ENCODE measurements around the gene RCL1. TPM values are rescaled to one million over a fixed set of nuclear protein-coding genes. Genes with fewer than 3 reads are reported as not detected.
A peak's percentile ranks its signal among the peaks of the same experiment; 100 is the strongest.
"Not testable (repeated sequence)": the region's sequence is repeated elsewhere in the genome, so short reads cannot be mapped to it uniquely, and the experiment has no call there.

The RCL1 gene
- total and polyA plus RNA-seq, 3 experiments from 2014 or later = 17.7 to 39.1 (median 36.5) TPM

GRCh38 chr9:4786599-4786998 lies 6.1 kb upstream of the RCL1 start:
- CTCF ChIA-PET = no interaction called here
- DNase-seq = no peak
- peaks cover 2 to 7% (median 6%) of the 10 kb centered on the region in 3 donors for H3K4me1 Mint-ChIP-seq

GRCh38 chr9:4787876-4788275 lies 4.9 kb upstream of the RCL1 start:
- Mint-ChIP-seq H3K27me3 (peaks cover 13 to 25% of the 10 kb centered on the region in 2 donors), H3K27ac (no peak overlapping the region), H3K36me3 (peaks cover 0 to 6% (median 5%) of the 10 kb centered on the region in 3 donors), H3K4me3 (peak overlapping the region in 1 of 7 donors; percentile 43), H3K9me3 (no peaks in the 10 kb centered on the region), H3K4me1 (peaks cover 9 to 15% (median 14%) of the 10 kb centered on the region in 3 donors)
- no peak overlapping the region for H3K27ac ChIP-seq (ENCODE audit: low read depth, low read length)
- POLR2A ChIA-PET = no interaction called here
- H3K27me3 ChIP-seq (ENCODE audit: insufficient read depth, low read length, poor library complexity, severe bottlenecking) = no peaks in the 10 kb centered on the region
- H3K4me3 ChIP-seq (ENCODE audit: low read length) = no peak overlapping the region
- CTCF ChIA-PET = no interaction called here
- peaks cover 5% of the 10 kb centered on the region for H3K4me1 ChIP-seq (ENCODE audit: insufficient read depth, low read length)
- no peak for DNase-seq
- no peaks in the 10 kb centered on the region for H3K9me3 ChIP-seq (ENCODE audit: low read length)
- H3K36me3 ChIP-seq (ENCODE audit: insufficient read depth, low read length) = no peaks in the 10 kb centered on the region

More at GRCh38 chr9:4786599-4786998, 6.1 kb upstream of the RCL1 start:
- Mint-ChIP-seq H3K36me3 (peaks cover 0 to 5% (median 0%) of the 10 kb centered on the region in 3 donors), H3K27me3 (peaks cover 11 to 35% of the 10 kb centered on the region in 2 donors), H3K27ac (no peak overlapping the region), H3K9me3 (no peaks in the 10 kb centered on the region), H3K4me3 (no peak overlapping the region)
- H3K27ac ChIP-seq (ENCODE audit: low read depth, low read length) = no peak overlapping the region
- H3K27me3 ChIP-seq (ENCODE audit: insufficient read depth, low read length, poor library complexity, severe bottlenecking) = no peaks in the 10 kb centered on the region
- H3K4me1 ChIP-seq (ENCODE audit: insufficient read depth, low read length) = no peaks in the 10 kb centered on the region
- POLR2A ChIA-PET = no interaction called here
- H3K9me3 ChIP-seq (ENCODE audit: low read length) = no peaks in the 10 kb centered on the region
- no peak overlapping the region for H3K4me3 ChIP-seq (ENCODE audit: low read length)
- H3K36me3 ChIP-seq (ENCODE audit: insufficient read depth, low read length) = no peaks in the 10 kb centered on the region

- ChIA-PET POLR2A (no interaction called here), CTCF (no interaction called here)
- Mint-ChIP-seq H3K27me3 (peaks cover 9 to 21% of the 10 kb centered on the region in 2 donors), H3K4me3 (no peak overlapping the region), H3K36me3 (peaks cover 0 to 7% (median 0%) of the 10 kb centered on the region in 3 donors), H3K9me3 (no peaks in the 10 kb centered on the region), H3K4me1 (peaks cover 9 to 18% (median 18%) of the 10 kb centered on the region in 3 donors), H3K27ac (no peak overlapping the region)
- H3K9me3 ChIP-seq (ENCODE audit: low read length) = no peaks in the 10 kb centered on the region
- no peak overlapping the region for H3K4me3 ChIP-seq (ENCODE audit: low read length)
- no peaks in the 10 kb centered on the region for H3K36me3 ChIP-seq (ENCODE audit: insufficient read depth, low read length)
- H3K27ac ChIP-seq (ENCODE audit: low read depth, low read length) = no peak overlapping the region
- DNase-seq = no peak
- peaks cover 9% of the 10 kb centered on the region for H3K4me1 ChIP-seq (ENCODE audit: insufficient read depth, low read length)
- H3K27me3 ChIP-seq (ENCODE audit: insufficient read depth, low read length, poor library complexity, severe bottlenecking) = no peaks in the 10 kb centered on the region
Measured at GRCh38 chr9:4788703-4789102, 4.0 kb upstream of the RCL1 start.

GRCh38 chr9:4792054-4792571 lies 631 bp upstream of the RCL1 start:
- Mint-ChIP-seq H3K27me3 (peaks cover 1 to 4% of the 10 kb centered on the region in 2 donors), H3K4me3 (peak overlapping the region; percentile 92 to 96 (median 95)), H3K4me1 (peaks cover 20 to 46% (median 41%) of the 10 kb centered on the region in 3 donors), H3K36me3 (peaks cover 0 to 7% (median 2%) of the 10 kb centered on the region in 3 donors), H3K27ac (peak overlapping the region; percentile 64 to 96 (median 94)), H3K9me3 (no peaks in the 10 kb centered on the region)
- no peaks in the 10 kb centered on the region for H3K27me3 ChIP-seq (ENCODE audit: insufficient read depth, low read length, poor library complexity, severe bottlenecking)
- no peaks in the 10 kb centered on the region for H3K36me3 ChIP-seq (ENCODE audit: insufficient read depth, low read length)
- ChIA-PET POLR2A (interaction anchor here (0.7 to 2.3 kb wide), 6 partner anchors 52 to 1266 kb away, joined by 3 to 14 read pairs (median 8); partner anchors contain the start of genes AK3, CDC37L1, JAK2 and RFX3), CTCF (interaction anchor here (1.1 to 2.8 kb wide), 5 partner anchors 30 to 808 kb away, joined by 3 to 18 read pairs (median 11); partner anchors contain the start of genes AK3 and JAK2)
- no peak for DNase-seq
- peaks cover 16% of the 10 kb centered on the region for H3K4me1 ChIP-seq (ENCODE audit: insufficient read depth, low read length)
- no peaks in the 10 kb centered on the region for H3K9me3 ChIP-seq (ENCODE audit: low read length)
- H3K27ac ChIP-seq (ENCODE audit: low read depth, low read length) = peak overlapping the region; percentile 57
- H3K4me3 ChIP-seq (ENCODE audit: low read length) = peak overlapping the region; percentile 82

- H3K4me3 ChIP-seq (ENCODE audit: low read length) = peak overlapping the region; percentile 81
- no peaks in the 10 kb centered on the region for H3K36me3 ChIP-seq (ENCODE audit: insufficient read depth, low read length)
- no peaks in the 10 kb centered on the region for H3K9me3 Mint-ChIP-seq
- peak overlapping the region; percentile 92 for H3K27ac ChIP-seq (ENCODE audit: low read depth, low read length)
- peaks cover 0 to 1% of the 10 kb centered on the region in 2 donors for H3K27me3 Mint-ChIP-seq
- H3K4me3 Mint-ChIP-seq = peak overlapping the region; percentile 92 to 96 (median 95)
- no peak for DNase-seq
- peaks cover 25 to 60% (median 57%) of the 10 kb centered on the region in 3 donors for H3K4me1 Mint-ChIP-seq
- peak overlapping the region; percentile 71 to 99 (median 95) for H3K27ac Mint-ChIP-seq
- H3K36me3 Mint-ChIP-seq = peaks cover 0 to 7% (median 2%) of the 10 kb centered on the region in 3 donors
- H3K4me1 ChIP-seq (ENCODE audit: insufficient read depth, low read length) = peaks cover 20% of the 10 kb centered on the region
- POLR2A ChIA-PET = interaction anchor here (1.0 to 2.3 kb wide), 5 partner anchors 32 to 1267 kb away, joined by 3 to 14 read pairs (median 8); partner anchors contain the start of genes AK3, CDC37L1, JAK2 and RFX3
- H3K27me3 ChIP-seq (ENCODE audit: insufficient read depth, low read length, poor library complexity, severe bottlenecking) = no peaks in the 10 kb centered on the region
- H3K9me3 ChIP-seq (ENCODE audit: low read length) = no peaks in the 10 kb centered on the region
- CTCF ChIA-PET = interaction anchor here (0.7 to 2.8 kb wide), 9 partner anchors 12 to 1039 kb away, joined by 3 to 18 read pairs (median 4); partner anchors contain the start of genes AK3 and JAK2
Measured at GRCh38 chr9:4793459-4794395, 983 bp downstream of the RCL1 start.

GRCh38 chr9:4794691-4795090 lies 1.9 kb downstream of the RCL1 start:
- Histone ChIP-seq H3K36me3 (ENCODE audit: insufficient read depth, low read length) (no peaks in the 10 kb centered on the region), H3K9me3 (ENCODE audit: low read length) (no peaks in the 10 kb centered on the region), H3K27ac (ENCODE audit: low read depth, low read length) (peak overlapping the region; percentile 35), H3K27me3 (ENCODE audit: insufficient read depth, low read length, poor library complexity, severe bottlenecking) (no peaks in the 10 kb centered on the region), H3K4me3 (ENCODE audit: low read length) (no peak overlapping the region), H3K4me1 (ENCODE audit: insufficient read depth, low read length) (peaks cover 20% of the 10 kb centered on the region)
- H3K4me1 Mint-ChIP-seq = peaks cover 29 to 68% (median 66%) of the 10 kb centered on the region in 3 donors
- no peak for DNase-seq
- peak overlapping the region; percentile 92 to 96 (median 95) for H3K4me3 Mint-ChIP-seq
- no peaks in the 10 kb centered on the region for H3K9me3 Mint-ChIP-seq
- H3K27me3 Mint-ChIP-seq = peaks cover 0 to 1% of the 10 kb centered on the region in 2 donors
- peaks cover 0 to 7% (median 2%) of the 10 kb centered on the region in 3 donors for H3K36me3 Mint-ChIP-seq
- ChIA-PET POLR2A (no interaction called here), CTCF (interaction anchor here (0.7 to 1.4 kb wide), 2 partner anchors 45 to 54 kb away, joined by 3 to 4 read pairs; partner anchors contain the start of gene AK3)
- peak overlapping the region in 4 of 8 donors; percentile 47 to 95 (median 87) for H3K27ac Mint-ChIP-seq

- H3K36me3 Mint-ChIP-seq; DNase-seq; H3K36me3 ChIP-seq (ENCODE audit: insufficient read depth, low read length); H3K27me3 Mint-ChIP-seq; H3K9me3 Mint-ChIP-seq; POLR2A ChIA-PET; H3K4me3 ChIP-seq (ENCODE audit: low read length); H3K9me3 ChIP-seq (ENCODE audit: low read length); H3K27me3 ChIP-seq (ENCODE audit: insufficient read depth, low read length, poor library complexity, severe bottlenecking): not testable (repeated sequence)
- peak overlapping the region in 2 of 8 donors; percentile 80 to 95 for H3K27ac Mint-ChIP-seq
- H3K4me3 Mint-ChIP-seq = peak overlapping the region in 3 of 7 donors; percentile 38 to 96 (median 94)
- H3K4me1 Mint-ChIP-seq = peaks cover 29 to 71% (median 70%) of the 10 kb centered on the region in 3 donors
- peak overlapping the region; percentile 35 for H3K27ac ChIP-seq (ENCODE audit: low read depth, low read length)
- CTCF ChIA-PET = interaction anchor here (1.0 to 2.4 kb wide), 3 partner anchors 36 to 129 kb away, joined by 3 to 11 read pairs (median 4); partner anchors contain the start of gene AK3
- H3K4me1 ChIP-seq (ENCODE audit: insufficient read depth, low read length) = peaks cover 20% of the 10 kb centered on the region
Measured at GRCh38 chr9:4795108-4795507, 2.4 kb downstream of the RCL1 start.

All from CD8-positive, alpha-beta memory T cell (primary cell).